ENCODE measurements around the gene POLR2F.

Gene POLR2F

GRCh38 chr22:37953437-37954179, at the start of gene POLR2F, which contains the start of gene C22orf23:
TSS of gene POLR2F (plus strand) at chr22:37953699. CDS start at chr22:37953788, 89 bp downstream.
TSS of gene C22orf23 (minus strand) at chr22:37953601. CDS start at chr22:37953149, 452 bp downstream.
- peak; percentile 98 for DNase-seq (ENCODE audit: low read depth, low spot score)

GRCh38 chr22:37904572-37905533, 48.6 kb upstream of the POLR2F start:
- DNase-seq (ENCODE audit: low read depth, low spot score) = peak; percentile 97

- peak; percentile 94 for DNase-seq (ENCODE audit: low read depth, low spot score)
Observed at GRCh38 chr22:37905534-37906363, 47.8 kb upstream of the POLR2F start, which contains the start of gene MICALL1. TSS of gene MICALL1 (plus strand) at chr22:37906297. CDS start at chr22:37906423, 126 bp downstream.

- DNase-seq (ENCODE audit: low read depth, low spot score) = no peak
Observed at GRCh38 chr22:37906364-37907008, 47.0 kb upstream of the POLR2F start.

- no peak for DNase-seq (ENCODE audit: low read depth, low spot score)
Observed at GRCh38 chr22:37907036-37907954, 46.2 kb upstream of the POLR2F start.

- no peak for DNase-seq (ENCODE audit: low read depth, low spot score)
Observed at GRCh38 chr22:37909766-37910165, 43.7 kb upstream of the POLR2F start.

- DNase-seq (ENCODE audit: low read depth, low spot score) = peak; percentile 34
Observed at GRCh38 chr22:37910890-37911672, 42.4 kb upstream of the POLR2F start.

- no peak for DNase-seq (ENCODE audit: low read depth, low spot score)
Observed at GRCh38 chr22:37911697-37912096, 41.8 kb upstream of the POLR2F start.

- DNase-seq (ENCODE audit: low read depth, low spot score) = no peak
Observed at GRCh38 chr22:37912171-37912570, 41.3 kb upstream of the POLR2F start.

- no peak for DNase-seq (ENCODE audit: low read depth, low spot score)
Observed at GRCh38 chr22:37913233-37913721, 40.2 kb upstream of the POLR2F start.

- DNase-seq (ENCODE audit: low read depth, low spot score) = no peak
Observed at GRCh38 chr22:37916311-37916710, 37.2 kb upstream of the POLR2F start.

- no peak for DNase-seq (ENCODE audit: low read depth, low spot score)
Observed at GRCh38 chr22:37917874-37918548, 35.5 kb upstream of the POLR2F start.

GRCh38 chr22:37918580-37919270, 34.8 kb upstream of the POLR2F start:
- no peak for DNase-seq (ENCODE audit: low read depth, low spot score)

- no peak for DNase-seq (ENCODE audit: low read depth, low spot score)
Observed at GRCh38 chr22:37920126-37920525, 33.4 kb upstream of the POLR2F start.

- no peak for DNase-seq (ENCODE audit: low read depth, low spot score)
Observed at GRCh38 chr22:37922191-37922590, 31.3 kb upstream of the POLR2F start.

- DNase-seq (ENCODE audit: low read depth, low spot score) = no peak
Observed at GRCh38 chr22:37923927-37924326, 29.6 kb upstream of the POLR2F start.

GRCh38 chr22:37924386-37925065, 29.0 kb upstream of the POLR2F start:
- no peak for DNase-seq (ENCODE audit: low read depth, low spot score)

Data from astrocyte of the hippocampus (primary cell).